HCT116 (cell line): ENCODE measurements around the gene OR51F2. TPM values are rescaled to one million over a fixed set of nuclear protein-coding genes. Genes with fewer than 3 reads are reported as not detected.

Experiments used
- ATAC-seq: fragments of 200-7000 bp; cut with Tn5 transposase; 2 replicates; pipeline ENCODE4 v1.9.1; 2020; ENCODE audit warnings: mild to moderate bottlenecking, moderate library complexity
- Bru-seq: library from RNA; stranded (reverse); fragments of 400-500 nt; gene quantifications from one replicate; lab custom pipeline; 2021; lab: Mats Ljungman, UMichigan
- BruChase-seq, 2 experiments: library from RNA; stranded (reverse); fragments of 400-500 nt; gene quantifications; one replicate each; lab custom pipeline; 2021; lab: Mats Ljungman, UMichigan
- BruUV-seq: library from RNA; stranded (reverse); fragments of 400-500 nt; replicated peaks from 2 replicates; lab custom pipeline; 2021; lab: Mats Ljungman, UMichigan
- CTCF ChIA-PET: fragments of 300-600 bp; sonication (Branson Sonifier 250); formaldehyde crosslinking; loops from one replicate; lab custom pipeline; 2021; ENCODE audit warnings: antibody characterized with exemption; lab: Charles Lee
- POLR2A ChIA-PET: fragments of 300-600, 350-600 bp; sonication (Branson Sonifier 250); formaldehyde crosslinking; loops from one replicate; lab custom pipeline; 2021; ENCODE audit warnings: antibody characterized with exemption; lab: Charles Lee
- RAD21 ChIA-PET, 2 experiments: fragments of 300-600 bp; sonication (Branson Sonifier 250); formaldehyde crosslinking; loops; one replicate each; lab custom pipeline; 2023; ENCODE audit warnings: low total read pairs in 2 of 2; ENCODE audit not compliant: uncharacterized antibody in 2 of 2, unreplicated experiment in 2 of 2, low non-redundant PET in 1 of 2; lab: Charles Lee
- DNase-seq: peaks from one replicate; pipeline ENCODE4 v3.0.0-alpha.2; 2010; ENCODE audit warnings: low read depth, low spot score
- H2AFZ ChIP-seq: fragments of 200-600 bp; shearing (Covaris generic), sonication (generic); 2 replicates; pipeline ENCODE4 v1.6.1; 2017; ENCODE audit warnings: low read depth, mixed run types, mixed read lengths, antibody characterized with exemption, low read length; ENCODE audit not compliant: poor library complexity, severe bottlenecking
- H3K27ac ChIP-seq: 2 replicates; pipeline ENCODE4 v1.5.1; 2012; ENCODE audit warnings: low read depth, low read length
- H3K27me3 ChIP-seq: fragments of 200-600 bp; sonication (generic); 2 replicates; pipeline ENCODE4 v1.6.1; 2016; ENCODE audit warnings: mixed run types, low read length, mixed read lengths; ENCODE audit not compliant: insufficient read depth
- H3K36me3 ChIP-seq, 2 experiments: fragments of 200-500 bp in 1 of 2; fragments of 200-600 bp in 1 of 2; sonication (Bioruptor generic) in 1 of 2; sonication (generic) in 1 of 2; 2 replicates each; pipeline versions ENCODE4 v1.5.1 to v1.6.1; 2014 to 2016; ENCODE audit warnings: low read length in 2 of 2, inconsistent platforms in 1 of 2, mixed read lengths in 1 of 2, mixed run types in 1 of 2; ENCODE audit not compliant: insufficient read depth in 2 of 2, control insufficient read depth in 1 of 2
- H3K4me1 ChIP-seq, 2 experiments: fragments of 200-600 bp in 1 of 2; sonication (generic) in 1 of 2; 2 replicates each; pipeline versions ENCODE4 v1.5.1 to v1.6.1; 2012 to 2017; ENCODE audit warnings: low read length in 2 of 2, inconsistent platforms in 1 of 2, mild to moderate bottlenecking in 1 of 2, mixed read lengths in 1 of 2, mixed run types in 1 of 2, moderate library complexity in 1 of 2; ENCODE audit not compliant: insufficient read depth in 2 of 2, control insufficient read depth in 1 of 2
- H3K4me2 ChIP-seq: fragments of 200-600 bp; sonication (generic); 2 replicates; pipeline ENCODE4 v1.6.1; 2017; ENCODE audit warnings: mixed run types, low read length, mixed read lengths
- H3K4me3 ChIP-seq, 2 experiments: fragments of 200-600 bp in 1 of 2; sonication (generic) in 1 of 2; replicated peaks in 1 of 2; 2 replicates each; pipeline ENCODE4 v1.5.1; 2011 to 2016; ENCODE audit warnings: low read length in 2 of 2, control low read depth in 1 of 2, low read depth in 1 of 2, mild to moderate bottlenecking in 1 of 2, mixed read lengths in 1 of 2, mixed run types in 1 of 2
- H3K79me2 ChIP-seq: fragments of 200-600 bp; sonication (generic); 2 replicates; pipeline ENCODE4 v1.6.1; 2017; ENCODE audit warnings: mild to moderate bottlenecking, mixed run types, low read length, moderate library complexity, mixed read lengths; ENCODE audit not compliant: insufficient read depth
- H3K9ac ChIP-seq: fragments of 200-600 bp; sonication (generic); 2 replicates; pipeline ENCODE4 v1.6.1; 2016; ENCODE audit warnings: low read length, mixed read lengths
- H3K9me2 ChIP-seq: fragments of 200-600 bp; sonication (generic), shearing (Covaris generic); 2 replicates; pipeline ENCODE4 v1.6.1; 2017; ENCODE audit warnings: mixed run types, mild to moderate bottlenecking, moderate library complexity; ENCODE audit not compliant: insufficient read depth
- H3K9me3 ChIP-seq, 2 experiments: fragments of 200-500 bp in 1 of 2; fragments of 200-600 bp in 1 of 2; sonication (Bioruptor generic) in 1 of 2; sonication (generic) in 1 of 2; 2 replicates each; pipeline ENCODE4 v1.6.1; 2014 to 2017; ENCODE audit warnings: low read length in 2 of 2, mixed read lengths in 2 of 2, inconsistent platforms in 1 of 2, low read depth in 1 of 2, mild to moderate bottlenecking in 1 of 2, mixed run types in 1 of 2, moderate library complexity in 1 of 2; ENCODE audit not compliant: control insufficient read depth in 1 of 2, insufficient read depth in 1 of 2
- H4K20me1 ChIP-seq: fragments of 200-600 bp; sonication (generic), shearing (Covaris generic); 2 replicates; pipeline ENCODE4 v1.6.1; 2017; ENCODE audit warnings: mixed run types, mild to moderate bottlenecking, moderate library complexity; ENCODE audit not compliant: insufficient read depth
- CEBPB ChIP-seq: IDR thresholded peaks from 2 replicates; pipeline ENCODE4 v1.6.1; 2012; ENCODE audit warnings: low read depth
- EGR1 ChIP-seq: IDR thresholded peaks from 2 replicates; pipeline ENCODE4 v1.6.1; 2012; ENCODE audit warnings: low read depth
- EZH2 ChIP-seq: fragments of 200-600 bp; sonication (generic); IDR thresholded peaks from 2 replicates; pipeline ENCODE4 v1.6.1; 2017; ENCODE audit warnings: antibody characterized with exemption, mixed run types
- EZH2phosphoT487 ChIP-seq: fragments of 200-600 bp; IDR thresholded peaks from 2 replicates; pipeline ENCODE4 v1.6.1; 2018; ENCODE audit warnings: antibody characterized with exemption, borderline replicate concordance
- POLR2AphosphoS5 ChIP-seq: IDR thresholded peaks from 2 replicates; pipeline ENCODE4 v1.6.1; 2011; ENCODE audit warnings: mild to moderate bottlenecking, low read depth, low read length, moderate library complexity
- SIN3A ChIP-seq: IDR thresholded peaks from 2 replicates; pipeline ENCODE4 v1.6.1; 2012; ENCODE audit warnings: low read depth
- SP1 ChIP-seq: IDR thresholded peaks from 2 replicates; pipeline ENCODE4 v1.6.1; 2012; ENCODE audit warnings: low read depth
- SRF ChIP-seq: IDR thresholded peaks from 2 replicates; pipeline ENCODE4 v1.6.1; 2012; ENCODE audit warnings: low read depth
- ZNF274 ChIP-seq: fragments of 200-500 bp; sonication (Bioruptor generic); IDR thresholded peaks from 2 replicates; pipeline ENCODE4 v1.6.1; 2014; ENCODE audit warnings: mild to moderate bottlenecking, low read depth, low read length, inconsistent platforms
- intact Hi-C: fragments of 100-400 bp; cut with micrococcal nuclease; formaldehyde crosslinking; loops from 2 replicates; pipeline ENCODE4 v1.10.0; 2022
- long read RNA-seq: library from polyadenylated mRNA; unstranded; transcript quantifications from one replicate; pipeline ENCODE4 v2.0.0, GENCODE V29; 2021; ENCODE audit not compliant: unreplicated experiment
- polyA plus RNA-seq: library from polyadenylated mRNA; unstranded; fragments of >200 nt; gene quantifications from 2 replicates; pipeline ENCODE4 v1.2.1, GENCODE V29; 2012; ENCODE audit warnings: missing spikeins
- total RNA-seq: library from RNA; stranded (reverse); gene quantifications from one replicate; pipeline ENCODE4 v1.2.1, GENCODE V29; 2021; ENCODE audit not compliant: unreplicated experiment
- TF ChIP-seq, protein P1 (sequence below): IDR thresholded peaks from 2 replicates; pipeline ENCODE4 v1.6.1; 2012
- TF ChIP-seq, protein P2 (sequence below): IDR thresholded peaks from 2 replicates; pipeline ENCODE4 v1.6.1; 2012
- TF ChIP-seq, protein P3 (sequence below): IDR thresholded peaks from 2 replicates; pipeline ENCODE4 v1.6.1; 2011; ENCODE audit warnings: mild to moderate bottlenecking, low read length, moderate library complexity; ENCODE audit not compliant: insufficient replicate concordance; ENCODE audit errors: extremely low read depth
- TF ChIP-seq, protein P4 (sequence below), 3 experiments: fragments of 200-600 bp in 1 of 3; sonication (generic) in 1 of 3; IDR thresholded peaks in 2 of 3; conservative IDR thresholded peaks in 1 of 3; 2 replicates each; pipeline ENCODE4 v1.5.1; 2012 to 2017; ENCODE audit warnings: low read depth in 2 of 3, low read length in 2 of 3, antibody characterized with exemption in 1 of 3, borderline replicate concordance in 1 of 3, control low read depth in 1 of 3, mild to moderate bottlenecking in 1 of 3, mixed read lengths in 1 of 3, mixed run types in 1 of 3, moderate library complexity in 1 of 3; ENCODE audit not compliant: insufficient read depth in 1 of 3

OR51F2 gene, protein sequence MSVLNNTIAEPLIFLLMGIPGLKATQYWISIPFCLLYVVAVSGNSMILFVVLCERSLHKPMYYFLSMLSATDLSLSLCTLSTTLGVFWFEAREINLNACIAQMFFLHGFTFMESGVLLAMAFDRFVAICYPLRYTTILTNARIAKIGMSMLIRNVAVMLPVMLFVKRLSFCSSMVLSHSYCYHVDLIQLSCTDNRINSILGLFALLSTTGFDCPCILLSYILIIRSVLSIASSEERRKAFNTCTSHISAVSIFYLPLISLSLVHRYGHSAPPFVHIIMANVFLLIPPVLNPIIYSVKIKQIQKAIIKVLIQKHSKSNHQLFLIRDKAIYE
- total RNA-seq (not detected), Bru-seq, nascent RNA (not detected), BruChase-seq, experiment 1, labeled RNA remaining after a 6-hour chase (not detected), BruChase-seq, experiment 2, labeled RNA remaining after a 2-hour chase (not detected)
- polyA plus RNA-seq, result not detected in 2 replicates
- long read RNA-seq, result 0 reads

DNA sequence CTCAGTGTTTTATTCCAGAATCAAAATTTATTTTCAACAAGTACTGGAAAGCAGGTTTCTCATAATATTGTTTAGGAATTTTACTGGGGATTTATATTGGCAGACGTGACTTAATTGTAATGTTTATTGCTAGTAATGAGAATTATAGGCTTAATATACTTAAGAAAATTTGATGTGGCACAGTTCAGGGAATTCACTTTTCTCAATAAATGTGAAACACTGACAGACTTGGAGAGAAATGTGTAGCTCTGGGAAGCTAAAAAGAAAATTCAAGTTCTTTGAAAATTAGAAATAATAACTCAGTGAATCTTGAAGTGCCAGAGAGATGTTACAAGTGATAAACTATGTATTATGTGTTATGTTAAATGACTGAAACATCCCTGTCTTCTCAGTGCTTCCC, at the start of gene OR51F2:
Gene OR51F2 (plus strand): TSS at position 301 of the 400 bp plus-strand sequence. CDS start 101 bp downstream, outside the sequence.
- TF ChIP-seq SRF, result no peak
- Histone ChIP-seq H2AFZ (no peak within 1 kb of the TSS), H3K9me3 (no peaks in the 10 kb centered on the region), H3K79me2 (no peaks in the 10 kb centered on the region), H3K9ac (no peak within 1 kb of the TSS), H3K9me2 (no peaks in the 10 kb centered on the region), H3K27ac (no peak within 1 kb of the TSS), H3K27me3 (peaks cover 19% of the 10 kb centered on the region), H3K36me3 (no peaks in the 10 kb centered on the region), H3K4me2 (no peak within 1 kb of the TSS), H3K4me1 (no peaks in the 10 kb centered on the region), H3K4me3 (no peak within 1 kb of the TSS), H4K20me1 (no peaks in the 10 kb centered on the region)
- intact Hi-C loops, result no loop called here
- POLR2A ChIA-PET, result no interaction called here
- RAD21 ChIA-PET, result no interaction called here
- no peak for DNase-seq
- CTCF ChIA-PET, result no interaction called here
- ATAC-seq, result no peak
- no TSS peak for BruUV-seq

DNA sequence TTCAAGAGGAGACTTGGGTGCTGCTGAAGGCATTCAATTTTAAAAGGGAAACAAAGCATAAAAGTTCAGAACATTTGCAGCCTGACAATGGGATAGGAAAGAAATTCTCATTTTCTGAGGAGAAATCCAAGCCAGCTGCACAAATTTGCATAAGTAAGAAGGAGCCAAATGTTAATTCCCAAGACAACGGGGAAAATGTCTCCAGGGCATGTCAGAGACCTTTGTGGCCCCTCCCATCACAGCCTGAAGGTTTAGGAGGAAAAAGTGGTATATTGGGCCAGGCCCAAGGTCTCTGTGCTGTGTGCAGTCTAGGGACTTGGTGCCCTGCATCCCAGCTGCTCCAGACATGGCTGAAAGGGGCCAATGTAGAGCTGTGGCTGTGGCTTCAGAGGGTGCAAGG, 38.7 kb upstream of the OR51F2 start:
- H3K4me3 ChIP-seq, result no peak overlapping the region
- no peaks in the 10 kb centered on the region for H3K9me2 ChIP-seq
- no TSS peak for BruUV-seq
- no peak overlapping the region for H3K4me2 ChIP-seq
- ChIA-PET CTCF (no interaction called here), RAD21 (no interaction called here), POLR2A (no interaction called here)
- H3K9me3 ChIP-seq, result no peaks in the 10 kb centered on the region
- no peak overlapping the region for H2AFZ ChIP-seq
- no peak for ATAC-seq
- H3K9ac ChIP-seq, result no peak overlapping the region
- peaks cover 18% of the 10 kb centered on the region for H3K27me3 ChIP-seq
- no peaks in the 10 kb centered on the region for H3K36me3 ChIP-seq
- H3K27ac ChIP-seq, result no peak overlapping the region
- no peak for DNase-seq
- no peaks in the 10 kb centered on the region for H3K79me2 ChIP-seq
- no peak for TF ChIP-seq EGR1
- no peak for TF ChIP-seq EZH2
- TF ChIP-seq, protein P1, sequence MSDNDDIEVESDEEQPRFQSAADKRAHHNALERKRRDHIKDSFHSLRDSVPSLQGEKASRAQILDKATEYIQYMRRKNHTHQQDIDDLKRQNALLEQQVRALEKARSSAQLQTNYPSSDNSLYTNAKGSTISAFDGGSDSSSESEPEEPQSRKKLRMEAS, result no peak
- no peak for TF ChIP-seq ZNF274
- TF ChIP-seq, protein P2, sequence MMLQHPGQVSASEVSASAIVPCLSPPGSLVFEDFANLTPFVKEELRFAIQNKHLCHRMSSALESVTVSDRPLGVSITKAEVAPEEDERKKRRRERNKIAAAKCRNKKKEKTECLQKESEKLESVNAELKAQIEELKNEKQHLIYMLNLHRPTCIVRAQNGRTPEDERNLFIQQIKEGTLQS, result no peak
- no peak for TF ChIP-seq EZH2phosphoT487
- TF ChIP-seq SIN3A, result no peak
- TF ChIP-seq POLR2AphosphoS5, result no peak
- TF ChIP-seq, protein P3, sequence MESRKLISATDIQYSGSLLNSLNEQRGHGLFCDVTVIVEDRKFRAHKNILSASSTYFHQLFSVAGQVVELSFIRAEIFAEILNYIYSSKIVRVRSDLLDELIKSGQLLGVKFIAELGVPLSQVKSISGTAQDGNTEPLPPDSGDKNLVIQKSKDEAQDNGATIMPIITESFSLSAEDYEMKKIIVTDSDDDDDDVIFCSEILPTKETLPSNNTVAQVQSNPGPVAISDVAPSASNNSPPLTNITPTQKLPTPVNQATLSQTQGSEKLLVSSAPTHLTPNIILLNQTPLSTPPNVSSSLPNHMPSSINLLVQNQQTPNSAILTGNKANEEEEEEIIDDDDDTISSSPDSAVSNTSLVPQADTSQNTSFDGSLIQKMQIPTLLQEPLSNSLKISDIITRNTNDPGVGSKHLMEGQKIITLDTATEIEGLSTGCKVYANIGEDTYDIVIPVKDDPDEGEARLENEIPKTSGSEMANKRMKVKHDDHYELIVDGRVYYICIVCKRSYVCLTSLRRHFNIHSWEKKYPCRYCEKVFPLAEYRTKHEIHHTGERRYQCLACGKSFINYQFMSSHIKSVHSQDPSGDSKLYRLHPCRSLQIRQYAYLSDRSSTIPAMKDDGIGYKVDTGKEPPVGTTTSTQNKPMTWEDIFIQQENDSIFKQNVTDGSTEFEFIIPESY, result no peak
- TF ChIP-seq CEBPB, result no peak
- no peak for TF ChIP-seq SP1
- TF ChIP-seq, protein P4, sequence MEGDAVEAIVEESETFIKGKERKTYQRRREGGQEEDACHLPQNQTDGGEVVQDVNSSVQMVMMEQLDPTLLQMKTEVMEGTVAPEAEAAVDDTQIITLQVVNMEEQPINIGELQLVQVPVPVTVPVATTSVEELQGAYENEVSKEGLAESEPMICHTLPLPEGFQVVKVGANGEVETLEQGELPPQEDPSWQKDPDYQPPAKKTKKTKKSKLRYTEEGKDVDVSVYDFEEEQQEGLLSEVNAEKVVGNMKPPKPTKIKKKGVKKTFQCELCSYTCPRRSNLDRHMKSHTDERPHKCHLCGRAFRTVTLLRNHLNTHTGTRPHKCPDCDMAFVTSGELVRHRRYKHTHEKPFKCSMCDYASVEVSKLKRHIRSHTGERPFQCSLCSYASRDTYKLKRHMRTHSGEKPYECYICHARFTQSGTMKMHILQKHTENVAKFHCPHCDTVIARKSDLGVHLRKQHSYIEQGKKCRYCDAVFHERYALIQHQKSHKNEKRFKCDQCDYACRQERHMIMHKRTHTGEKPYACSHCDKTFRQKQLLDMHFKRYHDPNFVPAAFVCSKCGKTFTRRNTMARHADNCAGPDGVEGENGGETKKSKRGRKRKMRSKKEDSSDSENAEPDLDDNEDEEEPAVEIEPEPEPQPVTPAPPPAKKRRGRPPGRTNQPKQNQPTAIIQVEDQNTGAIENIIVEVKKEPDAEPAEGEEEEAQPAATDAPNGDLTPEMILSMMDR (IDR thresholded peaks at IDR 0.05 in 2 of 3, conservative IDR thresholded peaks at IDR 0.05 in 1 of 3; ENCODE audit: borderline replicate concordance in 1 of 3, insufficient read depth in 1 of 3, low read depth in 2 of 3, low read length in 2 of 3), result no peak
- no peaks in the 10 kb centered on the region for H4K20me1 ChIP-seq
- H3K4me1 ChIP-seq, result no peaks in the 10 kb centered on the region
- intact Hi-C loops, result no loop called here
